ELF-1 (cell line): Measurements from ENCODE around the gene ITGA3.

Source experiments
- DNase-seq: peaks from one replicate; pipeline ENCODE4 v3.0.0-alpha.2; 2016; ENCODE audit warnings: low read depth, low spot score

The ITGA3 gene

GRCh38 chr17:50055426-50056216, at the start of gene ITGA3:
Gene ITGA3 (plus strand): TSS chr17:50056110. CDS start chr17:50056440, 330 bp downstream.
- DNase-seq, result peak; percentile 86

GRCh38 chr17:50009282-50009681, 46.6 kb upstream of the ITGA3 start:
- no peak for DNase-seq

GRCh38 chr17:50013079-50013478, 42.8 kb upstream of the ITGA3 start:
- DNase-seq, result no peak

- no peak for DNase-seq
These were observed 41.3 kb upstream of the ITGA3 start for GRCh38 chr17:50014471-50015088.

DNA sequence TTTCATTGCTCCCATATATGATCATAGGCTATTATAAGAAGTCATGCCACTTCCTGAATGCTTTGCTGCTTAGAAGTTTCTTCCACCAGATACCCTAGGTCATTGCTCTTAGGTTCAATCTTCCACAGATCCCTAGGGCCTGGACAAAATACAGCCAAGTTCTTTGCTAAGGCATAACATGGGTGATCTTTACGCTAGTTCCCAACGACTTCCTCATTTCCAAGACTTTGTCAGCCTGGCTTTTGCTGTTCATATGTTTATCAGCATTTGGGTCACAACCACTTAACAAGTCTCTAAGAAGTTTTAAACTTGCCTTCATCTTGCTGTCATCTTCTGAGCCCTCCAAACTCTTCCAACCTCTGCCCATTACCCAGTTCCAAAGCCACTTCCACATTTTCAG, 40.8 kb upstream of the ITGA3 start:
- no peak for DNase-seq

- DNase-seq, result no peak
These were observed 37.0 kb upstream of the ITGA3 start for GRCh38 chr17:50018909-50019308.

DNA sequence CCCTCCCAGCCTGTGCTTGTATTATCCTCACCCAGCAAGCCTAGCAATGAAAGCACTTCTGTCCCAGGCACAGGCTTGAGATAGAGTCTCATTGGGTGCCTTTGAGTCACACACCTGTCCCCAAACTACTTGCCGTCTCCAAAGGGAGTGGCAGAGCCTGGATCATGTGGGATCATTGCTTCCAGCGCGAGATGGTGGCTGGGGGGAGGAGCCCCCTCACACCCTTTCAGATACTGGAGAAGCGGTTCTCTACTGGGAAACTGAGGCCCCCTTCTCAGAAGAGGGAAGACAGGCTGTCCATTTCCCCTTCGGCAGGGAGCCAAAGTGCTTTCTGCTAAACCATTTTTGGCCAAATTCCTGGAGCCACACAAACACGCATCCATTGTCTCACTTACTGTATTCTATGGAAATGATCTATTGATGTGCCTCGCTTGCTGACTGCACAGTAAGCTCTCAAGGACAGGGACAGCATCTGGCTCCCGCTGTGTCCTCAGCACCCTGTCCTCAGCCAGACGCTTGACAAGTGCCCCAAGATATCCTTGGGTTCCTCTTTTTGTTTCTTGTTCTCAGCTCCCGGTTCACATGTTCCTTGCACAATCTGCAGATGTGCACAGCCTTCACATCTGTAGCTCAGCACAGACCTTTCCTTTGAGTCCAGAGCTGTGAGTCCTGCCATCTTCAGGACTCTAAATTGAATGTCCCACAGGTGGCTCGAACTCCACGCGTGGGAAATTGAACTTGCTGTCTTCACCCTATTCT, 34.9 kb upstream of the ITGA3 start:
- no peak for DNase-seq

- DNase-seq, result no peak
These were observed 34.1 kb upstream of the ITGA3 start for GRCh38 chr17:50021681-50022370.

- no peak for DNase-seq
These were observed 33.3 kb upstream of the ITGA3 start for GRCh38 chr17:50022463-50023130.

GRCh38 chr17:50023520-50023919, 32.4 kb upstream of the ITGA3 start:
- DNase-seq, result no peak

- no peak for DNase-seq
These were observed 31.1 kb upstream of the ITGA3 start for GRCh38 chr17:50024808-50025207.

GRCh38 chr17:50026046-50026675, 29.7 kb upstream of the ITGA3 start:
- DNase-seq, result no peak

DNA sequence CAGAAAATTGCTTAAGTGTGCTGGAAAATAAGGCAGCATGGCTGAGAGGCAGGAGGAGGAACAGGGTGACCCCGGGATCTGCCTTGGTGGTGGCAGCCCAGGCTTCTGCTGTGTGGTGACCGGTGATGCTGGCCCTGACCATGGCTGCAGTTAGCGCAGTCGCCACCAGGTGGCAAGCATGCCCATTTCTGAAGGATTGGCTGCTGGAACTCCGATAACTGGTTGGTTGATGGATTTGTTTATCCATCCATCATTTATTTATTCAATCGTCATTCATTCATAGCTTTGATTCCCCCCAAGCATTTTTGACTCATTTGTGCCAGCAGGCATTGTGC, 29.1 kb upstream of the ITGA3 start:
- DNase-seq, result peak; percentile 93

GRCh38 chr17:50027172-50027880, 28.6 kb upstream of the ITGA3 start:
- peak; percentile 61 for DNase-seq

- DNase-seq, result peak; percentile 62
These were observed 27.8 kb upstream of the ITGA3 start for GRCh38 chr17:50027881-50028735.

- no peak for DNase-seq
These were observed 27.2 kb upstream of the ITGA3 start for GRCh38 chr17:50028736-50029120.

- DNase-seq, result no peak
These were observed 26.7 kb upstream of the ITGA3 start for GRCh38 chr17:50029185-50029584.

- DNase-seq, result no peak
These were observed 22.6 kb upstream of the ITGA3 start for GRCh38 chr17:50033316-50033715.
